Hematopoietic multipotent progenitor cell treated with erythropoietin and hydrocortisone succinate and interleukin-3 and kit ligand, for 15 days (in vitro differentiated cells): Measurements from ENCODE around the gene GSTO2.

Experiments used
- DNase-seq: peaks from one replicate; pipeline ENCODE4 v3.0.0-alpha.2; 2015; ENCODE audit warnings: low spot score

The GSTO2 gene

DNA sequence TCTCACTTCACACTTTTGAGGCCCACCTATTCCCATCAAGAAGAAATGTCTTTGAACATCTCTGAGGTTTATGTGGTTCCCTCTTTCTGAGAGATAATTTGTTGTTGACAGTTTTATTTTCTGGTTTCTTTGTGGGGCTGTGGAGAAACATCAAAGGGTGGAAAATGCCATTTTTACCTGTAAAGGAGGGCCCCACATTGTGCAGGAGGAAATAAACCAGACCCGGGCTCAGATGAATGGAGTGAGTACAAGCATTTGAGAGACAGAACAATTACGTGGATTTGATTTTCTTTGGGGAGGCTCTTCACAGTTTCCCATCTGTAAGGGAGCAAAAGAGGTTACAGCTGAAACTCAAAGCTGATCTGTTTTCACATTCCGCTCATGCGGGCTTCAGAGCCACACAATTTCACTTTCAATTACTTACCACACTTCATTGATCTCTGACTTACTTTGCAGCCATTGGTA is 39.5 kb downstream of the GSTO2 start:
- no peak for DNase-seq

DNA sequence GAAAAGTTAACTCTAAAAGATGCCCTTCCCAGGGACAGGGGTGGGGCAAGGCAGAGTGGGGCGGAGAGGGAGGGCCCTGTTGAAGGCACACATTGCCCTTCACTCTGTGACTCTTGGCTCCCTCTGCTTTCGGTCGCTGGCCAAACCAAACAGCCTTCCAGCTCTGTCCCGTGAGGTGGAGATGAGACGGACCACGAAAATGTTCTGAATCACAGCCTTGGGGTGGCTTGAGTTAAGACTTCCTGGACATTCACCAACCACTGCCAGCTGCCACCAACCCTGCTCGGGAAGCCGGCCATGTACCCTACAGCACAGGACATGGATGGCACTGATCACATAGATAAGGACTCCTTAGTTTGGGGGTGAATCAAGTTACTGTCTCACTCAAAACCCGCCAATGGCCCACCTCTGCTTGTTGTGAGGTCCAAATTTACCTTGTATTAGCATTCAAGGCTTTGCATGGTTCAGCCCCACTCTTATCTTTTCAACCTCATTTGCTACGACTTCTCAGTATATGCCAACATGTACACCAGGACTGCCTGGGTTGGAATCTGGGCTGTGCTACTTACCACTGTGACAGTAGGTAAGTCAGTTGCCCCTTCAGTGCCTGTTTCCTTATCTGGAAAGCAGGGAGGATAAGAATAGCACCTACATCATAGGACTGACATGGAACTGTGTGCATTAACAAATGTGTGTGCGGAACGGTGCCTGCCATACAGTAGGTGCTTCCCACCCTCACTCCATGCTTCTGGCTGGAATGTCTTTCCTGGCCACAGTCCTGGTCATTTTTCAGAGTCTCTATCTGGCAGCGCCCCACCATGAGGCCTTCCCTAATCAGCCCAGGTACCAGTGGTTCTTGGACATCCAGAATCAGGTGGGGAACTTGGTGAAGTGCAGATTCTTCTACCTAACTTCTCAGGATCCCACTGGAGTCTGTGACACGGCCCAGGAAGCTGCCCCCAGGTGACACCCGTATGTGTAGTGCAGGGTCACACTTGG is 41.3 kb downstream of the GSTO2 start:
- no peak for DNase-seq

DNA sequence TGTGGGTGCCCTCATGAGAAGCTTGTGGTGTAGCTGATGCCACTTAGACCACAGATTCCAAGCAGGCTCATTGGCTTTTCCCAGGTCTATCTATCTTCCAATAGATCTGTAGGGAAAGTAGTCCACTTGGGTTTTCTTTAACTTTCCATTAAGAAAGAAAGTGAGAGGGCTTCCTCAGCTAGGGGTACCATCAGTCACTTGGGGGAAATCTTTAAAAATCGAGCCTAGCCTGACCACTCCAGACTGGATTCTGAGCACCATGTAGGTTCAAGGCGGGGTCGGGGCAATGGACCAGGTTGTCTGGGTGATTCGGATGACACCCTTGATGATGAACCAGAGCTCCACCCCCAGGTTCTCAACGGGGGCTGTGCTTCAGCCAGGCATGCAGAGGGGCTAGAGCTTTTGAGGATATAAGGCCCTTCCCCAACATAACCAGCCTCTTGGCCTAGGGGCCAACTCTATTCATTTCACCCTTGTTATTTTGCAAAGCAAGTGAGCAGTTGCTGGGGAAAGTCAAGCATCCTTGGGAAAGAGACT is 42.3 kb downstream of the GSTO2 start:
- no peak for DNase-seq

DNA sequence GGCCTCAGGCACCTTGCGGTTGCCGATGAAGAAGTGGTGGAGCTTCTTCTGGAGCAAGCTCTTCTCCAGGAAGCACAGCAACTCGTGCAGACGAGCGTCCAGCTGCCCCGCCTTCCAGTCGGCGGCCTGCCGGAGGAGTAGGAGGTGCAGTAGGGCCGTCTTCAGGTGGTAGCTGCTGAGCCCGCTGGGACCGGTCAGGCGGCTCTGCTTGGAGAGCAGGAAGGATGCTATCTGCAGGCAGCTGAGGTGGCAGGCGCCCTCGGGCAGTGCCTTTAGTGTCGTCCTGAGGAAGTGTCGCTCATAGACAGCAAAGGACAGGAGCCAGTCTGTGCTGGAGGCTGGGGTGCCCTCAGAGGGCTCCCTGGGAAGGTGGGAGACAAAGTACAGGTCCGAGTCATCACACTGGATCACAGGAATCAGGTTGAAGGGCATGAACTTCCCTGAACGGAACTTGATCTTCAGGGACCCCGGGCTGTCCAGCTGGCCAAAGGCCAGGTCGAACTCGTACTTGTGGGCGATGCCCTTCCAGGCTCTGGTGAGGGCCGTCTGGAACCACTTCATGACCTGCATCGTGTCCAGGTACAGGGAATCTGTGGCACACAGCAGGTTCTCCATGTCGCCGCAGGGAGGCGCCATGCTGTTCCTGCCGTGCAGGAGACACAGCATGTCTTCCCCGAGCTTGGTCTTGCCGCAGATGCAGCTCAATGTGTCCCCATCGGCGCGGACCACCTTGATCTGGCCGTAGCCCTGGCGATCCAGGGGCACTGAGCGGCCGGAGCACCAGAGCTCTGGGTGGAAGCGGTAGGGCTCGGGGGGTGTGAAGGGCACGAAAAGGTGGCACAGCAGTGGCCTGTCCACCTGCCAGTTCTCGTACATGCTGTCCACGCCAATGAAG is 45.9 kb downstream of the GSTO2 start:
- no peak for DNase-seq

DNA sequence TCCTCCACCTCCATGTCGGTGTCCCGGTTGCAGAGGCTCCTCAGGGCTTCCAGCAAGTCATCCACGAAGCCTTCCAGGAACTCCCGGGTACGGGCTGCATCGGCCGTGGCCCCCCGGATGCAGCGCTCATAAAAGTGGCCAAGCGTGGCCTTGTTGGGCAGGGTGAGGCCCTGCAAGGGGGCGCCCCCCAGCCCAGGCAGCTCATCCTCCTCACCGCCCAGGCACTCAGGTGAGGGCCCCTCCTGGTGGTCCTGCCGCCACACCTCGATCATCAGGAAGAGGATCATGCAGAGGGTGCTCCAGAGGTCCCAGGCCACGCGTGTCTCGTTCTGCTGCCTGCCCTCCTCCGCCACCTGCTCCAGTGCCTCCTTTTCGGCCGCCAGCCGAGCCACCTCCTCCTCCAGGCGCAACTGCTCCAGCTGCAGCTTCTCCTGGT is 46.5 kb downstream of the GSTO2 start:
- no peak for DNase-seq

DNA sequence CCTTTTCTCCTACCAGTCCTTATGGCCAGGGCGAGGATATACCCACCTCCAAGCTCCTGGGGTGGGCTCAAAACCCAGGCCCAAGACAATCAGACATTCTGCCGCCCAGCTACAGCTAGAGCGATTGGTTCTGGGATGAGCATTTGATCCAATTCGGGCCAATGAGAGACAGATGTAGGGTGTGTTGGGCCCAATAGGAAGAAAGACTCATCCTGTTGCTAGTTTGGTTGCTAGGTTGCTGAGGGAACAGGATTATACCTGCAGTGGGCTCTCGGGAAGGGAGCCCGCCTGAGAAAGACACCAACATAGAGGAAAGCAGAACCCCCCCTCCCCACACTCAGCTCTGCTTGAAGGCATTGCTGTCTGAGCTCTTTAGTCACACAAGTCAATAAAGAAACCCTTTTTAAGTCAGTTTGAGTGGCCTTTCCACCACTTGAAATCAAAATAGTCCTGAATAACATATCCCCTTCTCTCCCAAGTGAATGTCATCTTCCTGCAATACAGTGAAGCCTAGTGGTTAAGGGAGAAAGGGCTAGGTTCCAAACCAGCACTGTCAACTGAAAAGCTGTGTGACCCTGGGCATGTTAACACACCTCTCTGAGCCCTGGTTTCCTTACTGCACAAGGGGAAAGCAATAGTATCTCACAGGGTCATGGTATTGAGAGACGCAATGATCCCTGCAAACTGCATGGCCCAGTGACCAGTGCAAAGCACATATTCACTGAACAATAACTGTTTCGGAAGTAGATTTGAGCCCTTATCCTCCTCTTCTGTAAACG is 47.5 kb downstream of the GSTO2 start:
- no peak for DNase-seq

DNA sequence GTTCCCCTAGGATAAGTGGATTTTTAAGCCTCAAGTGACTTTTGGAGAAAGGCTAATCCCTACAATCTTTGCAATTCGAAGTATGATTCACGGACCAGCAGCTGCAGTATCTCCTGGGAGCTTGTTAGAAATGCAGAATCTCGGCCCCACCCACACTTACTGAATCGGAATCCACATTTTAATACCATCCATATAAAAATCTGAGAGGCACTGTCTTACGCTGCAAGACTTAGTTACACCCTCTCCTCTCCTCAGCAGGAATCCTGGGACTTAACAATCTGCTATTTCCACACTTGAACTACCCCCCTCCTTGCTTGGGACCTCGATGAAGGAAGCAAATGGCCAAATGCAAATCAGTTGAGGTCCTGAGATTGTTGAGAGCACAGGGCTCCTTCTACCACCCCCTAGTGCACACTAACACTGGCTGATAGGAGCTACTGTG is 48.3 kb downstream of the GSTO2 start:
- no peak for DNase-seq

DNA sequence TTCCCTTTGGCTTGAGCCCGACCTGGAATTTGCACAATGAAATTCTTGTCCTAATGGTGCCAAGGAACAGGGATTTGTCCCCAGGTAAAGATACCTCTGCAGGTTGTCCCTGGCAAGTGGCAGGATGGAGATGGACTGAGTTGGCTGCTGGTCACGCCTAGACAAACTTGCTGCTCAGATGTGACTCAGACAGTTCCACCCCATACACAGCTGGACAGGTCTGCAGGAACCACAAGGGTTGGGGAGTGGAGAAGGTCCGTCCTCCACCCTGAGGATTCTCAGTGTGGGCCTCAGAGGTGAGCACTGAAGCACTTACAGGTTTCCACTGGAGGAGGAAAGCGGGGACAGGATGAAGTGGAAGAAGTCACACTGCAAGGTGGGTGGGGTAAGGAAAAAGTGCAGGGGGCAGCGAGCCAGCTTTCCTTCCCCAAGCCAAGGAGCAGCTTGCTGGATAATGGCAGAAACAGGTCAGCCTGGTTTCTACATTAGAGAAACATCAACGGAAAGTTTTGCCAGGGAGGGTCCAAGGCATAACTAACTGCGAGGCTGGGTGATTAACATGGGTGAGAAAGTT is 48.8 kb downstream of the GSTO2 start:
- DNase-seq, result no peak

DNA sequence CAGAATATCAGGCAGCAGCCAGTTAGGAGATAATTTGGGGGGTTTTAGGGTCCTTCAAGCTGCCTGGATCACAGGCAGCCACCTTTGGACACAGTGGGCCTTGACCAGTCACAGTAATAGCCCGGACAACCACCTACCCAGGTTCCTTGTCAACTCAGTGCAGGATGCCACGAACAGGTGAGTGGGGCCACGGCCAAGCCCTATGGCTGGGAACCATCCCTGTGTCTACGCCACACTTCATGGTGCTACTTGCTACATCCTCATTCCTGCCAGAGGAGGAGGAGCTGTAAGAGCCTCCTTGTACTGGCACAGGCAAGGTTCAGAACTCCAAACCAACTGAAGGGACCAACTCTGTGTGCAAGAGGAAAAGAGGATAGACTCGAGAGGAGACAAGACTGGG is 49.3 kb downstream of the GSTO2 start:
- DNase-seq, result no peak

DNA sequence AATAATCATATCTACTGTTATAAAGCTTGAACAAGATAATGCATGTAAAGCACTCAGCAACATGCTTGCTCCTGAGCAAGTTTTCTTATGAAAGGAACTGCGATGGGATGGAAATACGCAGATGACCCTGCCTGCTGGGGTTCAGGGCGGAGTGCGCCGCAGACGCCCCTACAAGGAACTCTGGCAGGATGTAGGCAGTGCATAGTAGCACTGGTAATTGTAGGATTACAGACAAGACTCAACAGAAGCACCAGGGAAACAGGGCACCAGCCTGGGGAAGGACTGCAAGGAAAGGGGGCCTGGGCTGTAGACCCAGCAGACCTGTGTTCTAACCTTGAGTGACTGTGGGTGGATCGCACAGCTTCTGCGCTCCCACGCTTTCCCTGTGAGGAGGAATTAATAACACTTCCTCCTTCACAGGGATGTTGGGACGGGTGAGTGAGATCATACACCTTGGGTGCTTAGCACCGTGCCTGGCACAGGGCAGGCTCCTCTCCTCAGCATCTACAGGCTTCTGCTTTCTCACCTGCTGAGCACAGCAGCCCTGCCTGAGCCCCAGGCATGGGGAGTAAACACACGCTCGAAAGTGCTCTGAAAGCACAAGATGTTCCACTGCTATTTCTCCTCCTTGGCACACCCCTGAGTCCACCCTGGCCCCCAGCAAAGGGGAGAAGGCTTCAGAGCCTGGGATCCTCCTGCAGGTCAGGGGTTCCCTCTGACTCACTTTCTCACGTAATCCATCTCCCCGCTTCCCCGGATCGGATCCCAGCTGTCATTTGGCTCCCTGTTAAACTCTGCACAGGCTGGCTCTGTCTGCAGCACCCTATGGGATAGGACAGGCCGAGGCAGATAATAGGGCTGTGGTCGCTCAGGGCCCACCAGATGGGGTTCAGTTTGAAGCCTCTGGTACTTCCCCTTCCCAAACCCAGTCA is 50.1 kb downstream of the GSTO2 start:
- DNase-seq, result no peak

DNA sequence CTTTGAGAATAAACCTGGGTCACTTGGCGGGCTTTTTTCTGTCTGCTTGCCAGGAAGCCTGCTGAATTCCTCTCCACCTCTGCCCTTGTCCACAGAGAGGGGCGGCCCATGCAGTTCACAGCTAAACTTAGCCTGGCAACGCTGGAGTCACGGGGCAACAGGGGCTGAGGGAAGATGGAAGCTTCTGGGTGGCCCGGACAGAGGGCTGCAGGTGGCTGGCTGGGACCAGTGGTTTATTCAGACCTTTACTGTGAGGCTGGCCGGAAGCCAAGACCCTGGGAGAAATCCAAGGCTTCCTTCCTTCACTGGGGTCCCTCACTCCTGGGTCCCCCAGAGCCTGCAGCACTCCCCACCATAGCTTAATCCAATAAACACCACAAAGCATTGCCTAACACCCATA is 52.2 kb downstream of the GSTO2 start:
- no peak for DNase-seq

DNA sequence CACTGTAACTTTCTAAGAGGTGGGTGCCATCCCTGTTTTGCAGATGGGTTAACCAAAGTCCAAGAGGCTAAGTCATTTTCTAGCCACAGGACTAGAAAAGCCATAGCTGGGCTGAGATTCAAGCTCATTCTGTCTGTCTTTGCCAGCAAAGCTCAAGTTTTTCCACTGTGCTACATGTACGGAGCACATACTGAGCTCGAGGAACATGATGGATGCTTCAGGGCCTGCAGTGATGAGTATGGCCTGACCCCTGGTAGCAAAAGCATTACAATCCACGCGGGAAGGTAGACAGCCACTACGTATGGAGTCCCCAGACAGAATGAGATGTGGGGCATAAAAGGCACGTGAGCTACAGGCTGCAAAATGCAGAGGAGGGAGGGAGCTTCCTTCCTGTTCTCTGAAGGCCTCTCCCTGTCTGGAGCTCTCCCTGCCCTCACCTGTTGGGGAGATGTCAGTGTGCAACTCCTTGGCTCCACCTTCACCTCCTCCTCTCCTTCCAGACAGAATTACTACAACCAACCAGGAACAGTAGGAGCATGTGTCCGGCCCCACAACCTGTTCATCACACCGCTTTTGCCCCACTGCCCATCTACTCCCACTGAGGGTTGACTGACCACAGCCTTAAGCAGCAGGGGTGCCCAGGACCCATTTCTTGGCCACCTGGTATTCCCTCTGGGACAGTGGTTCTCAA is 52.9 kb downstream of the GSTO2 start:
- no peak for DNase-seq

DNA sequence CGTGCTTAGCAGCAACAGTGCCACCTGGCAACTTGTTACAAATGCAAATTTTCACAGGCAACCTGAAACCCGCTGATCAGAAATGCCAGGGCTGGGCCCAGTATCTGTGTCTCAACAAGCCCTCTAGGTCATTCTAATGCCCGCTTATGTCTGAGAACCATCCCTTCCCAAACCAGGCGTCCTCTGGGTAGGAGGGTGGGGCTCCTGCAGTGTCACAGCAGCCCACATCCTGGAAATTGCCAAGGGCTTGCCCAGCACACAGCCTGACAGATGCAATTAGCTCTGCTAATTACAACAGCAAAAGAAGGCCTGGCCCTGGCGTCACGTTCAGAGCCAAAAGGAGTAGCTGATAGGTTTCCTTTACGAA is 53.4 kb downstream of the GSTO2 start:
- DNase-seq, result no peak

DNA sequence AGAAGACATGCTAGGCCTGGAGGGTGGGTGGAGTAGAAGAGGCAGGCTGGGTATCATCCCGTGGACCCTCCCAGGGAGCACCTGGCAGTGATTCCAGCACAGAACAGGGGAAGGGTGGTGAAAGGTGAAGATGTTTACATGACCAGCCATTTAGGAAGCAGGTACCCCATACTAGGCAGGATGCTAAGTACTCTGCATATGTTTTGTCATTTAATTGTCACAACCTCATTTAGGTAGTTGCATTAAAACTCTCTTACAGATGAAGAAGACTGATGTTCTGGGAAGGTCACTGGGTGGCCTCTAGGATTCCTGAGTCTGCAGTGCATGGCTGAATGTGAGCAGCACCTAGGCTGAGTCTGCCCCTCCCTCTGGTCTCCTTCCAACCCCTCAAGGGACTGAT is 54.1 kb downstream of the GSTO2 start:
- DNase-seq, result no peak

DNA sequence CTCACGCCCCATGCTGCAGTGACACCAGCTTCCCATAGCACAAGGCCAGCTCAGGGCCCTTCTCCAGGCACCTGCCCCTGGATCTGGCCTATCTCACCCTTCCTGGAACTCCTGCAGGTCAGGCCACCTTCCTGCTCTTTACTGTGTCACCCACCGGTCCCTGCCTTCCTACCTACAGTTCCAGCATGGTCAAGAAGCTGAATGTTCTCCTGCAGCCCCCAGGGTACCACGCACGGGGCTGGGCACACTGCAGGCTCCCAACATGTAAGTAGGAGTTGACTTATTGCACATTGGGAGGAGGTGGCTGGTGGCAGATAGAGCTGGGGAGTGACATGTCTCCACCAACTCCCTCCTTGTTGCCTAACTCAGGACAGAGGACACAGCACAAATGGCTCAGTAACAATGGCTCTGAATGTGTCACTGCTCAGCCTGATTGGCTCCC is 54.8 kb downstream of the GSTO2 start:
- no peak for DNase-seq

DNA sequence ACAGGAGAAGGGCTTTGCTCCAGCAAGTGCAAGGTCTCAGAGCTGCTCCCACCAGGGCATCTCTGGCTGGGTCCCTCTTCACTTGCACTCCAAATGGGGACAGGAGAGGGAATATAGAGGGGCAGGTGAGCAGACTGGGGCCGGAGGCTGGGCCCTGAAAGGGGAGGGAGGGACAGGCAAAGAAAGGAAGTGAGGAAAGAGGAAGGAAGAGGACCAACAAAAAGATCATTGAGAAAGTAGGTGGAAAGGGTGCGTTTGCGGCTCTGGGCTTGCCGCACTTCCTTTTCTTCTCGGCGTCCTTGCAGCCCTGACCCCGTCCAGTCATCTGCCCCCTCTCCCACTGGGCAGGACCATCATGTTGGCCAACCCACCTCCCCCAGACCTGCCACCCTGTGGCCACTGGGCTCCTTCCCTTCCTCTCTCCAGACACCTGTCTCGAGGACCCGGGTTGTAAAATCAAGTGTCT is 55.3 kb downstream of the GSTO2 start:
- no peak for DNase-seq

DNA sequence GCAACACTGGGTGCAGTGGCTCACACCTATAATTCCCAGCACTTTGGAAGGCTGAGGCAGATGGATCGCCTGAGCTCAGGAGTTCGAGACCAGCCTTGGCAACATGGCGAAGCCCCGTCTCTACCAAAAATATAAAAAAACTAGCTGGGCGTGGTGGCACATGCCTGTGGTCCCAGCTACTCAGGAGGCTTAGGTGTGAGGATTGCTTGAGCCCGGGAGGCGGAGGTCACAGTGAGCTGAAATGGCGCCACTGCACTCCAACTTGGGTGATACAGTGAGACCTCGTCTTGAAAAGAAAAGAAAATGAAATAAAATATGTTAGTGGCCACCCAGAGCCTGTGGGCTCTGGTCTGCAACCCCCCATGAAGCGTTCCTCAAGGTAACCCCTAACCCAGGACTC is 55.9 kb downstream of the GSTO2 start:
- no peak for DNase-seq

DNA sequence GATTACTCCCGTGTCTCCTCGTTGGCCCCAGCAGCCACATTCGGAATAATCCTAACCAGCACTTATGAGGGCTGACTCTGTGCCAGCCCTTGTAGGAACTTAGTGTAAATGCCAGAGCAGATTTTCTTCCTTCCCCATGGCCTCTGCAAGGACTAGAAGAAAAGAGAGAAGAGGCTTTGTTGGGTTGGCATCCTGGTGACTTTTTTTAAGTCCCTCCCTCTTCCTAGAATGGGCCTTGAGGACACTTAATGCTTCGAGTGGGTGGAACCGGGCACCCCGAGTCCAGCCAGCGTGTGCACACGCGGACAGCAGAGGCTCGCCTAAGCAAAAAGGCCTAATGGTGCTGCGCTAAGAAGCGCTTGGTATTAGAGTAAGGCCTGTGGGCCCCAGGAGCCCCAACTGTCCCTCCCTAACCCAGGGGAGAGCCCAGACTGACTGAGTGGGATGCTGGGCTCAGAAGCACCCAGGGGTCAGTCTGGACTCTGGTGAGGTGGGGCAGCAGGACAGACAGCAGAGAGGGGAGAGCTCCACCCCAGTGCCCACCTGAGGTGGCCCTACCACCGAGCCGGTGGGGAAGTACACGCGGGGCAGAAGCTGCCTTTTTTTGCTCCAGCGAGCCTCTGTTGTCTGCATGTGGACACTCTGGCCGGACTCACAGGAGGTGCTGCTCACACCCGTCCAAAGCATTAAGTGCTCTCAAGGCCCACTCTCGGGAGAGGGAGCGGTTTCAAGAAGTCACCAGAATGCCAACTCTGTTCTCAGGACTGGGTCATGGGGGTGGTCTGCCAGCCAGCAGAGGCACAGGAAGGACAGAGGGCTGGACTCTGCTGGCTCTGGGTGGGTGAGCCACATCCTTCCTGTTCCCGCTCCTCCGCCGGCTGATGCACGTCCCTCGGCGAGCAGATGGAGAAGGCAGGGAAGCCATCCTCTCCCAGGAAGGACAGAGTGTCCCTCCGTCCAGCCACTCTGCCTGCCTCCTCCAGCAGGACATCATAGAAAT is 56.8 kb downstream of the GSTO2 start:
- DNase-seq, result no peak
